ENCODE measurements around the gene TOR1AIP2.

The TOR1AIP2 gene

GRCh38 chr1:179877586-179878265 lies at the start of gene TOR1AIP2:
TSS of gene TOR1AIP2 (minus strand) at chr1:179877803. CDS start at chr1:179852665, 25,138 bp downstream.
- Histone ChIP-seq H3K27ac (peak within 1 kb of the TSS; percentile 60 to 61), H3K4me3 (peak within 1 kb of the TSS; percentile 72 to 77), H3K27me3 (no peaks in the 10 kb centered on the region), H3K4me1 (peaks cover 0 to 49% (median 21%) of the 10 kb centered on the region in 4 donors), H3K36me3 (peaks cover 0 to 17% (median 0%) of the 10 kb centered on the region in 3 donors), H3K9me3 (no peaks in the 10 kb centered on the region)
- DNase-seq, result peak; percentile 93
- TF ChIP-seq, protein P1, sequence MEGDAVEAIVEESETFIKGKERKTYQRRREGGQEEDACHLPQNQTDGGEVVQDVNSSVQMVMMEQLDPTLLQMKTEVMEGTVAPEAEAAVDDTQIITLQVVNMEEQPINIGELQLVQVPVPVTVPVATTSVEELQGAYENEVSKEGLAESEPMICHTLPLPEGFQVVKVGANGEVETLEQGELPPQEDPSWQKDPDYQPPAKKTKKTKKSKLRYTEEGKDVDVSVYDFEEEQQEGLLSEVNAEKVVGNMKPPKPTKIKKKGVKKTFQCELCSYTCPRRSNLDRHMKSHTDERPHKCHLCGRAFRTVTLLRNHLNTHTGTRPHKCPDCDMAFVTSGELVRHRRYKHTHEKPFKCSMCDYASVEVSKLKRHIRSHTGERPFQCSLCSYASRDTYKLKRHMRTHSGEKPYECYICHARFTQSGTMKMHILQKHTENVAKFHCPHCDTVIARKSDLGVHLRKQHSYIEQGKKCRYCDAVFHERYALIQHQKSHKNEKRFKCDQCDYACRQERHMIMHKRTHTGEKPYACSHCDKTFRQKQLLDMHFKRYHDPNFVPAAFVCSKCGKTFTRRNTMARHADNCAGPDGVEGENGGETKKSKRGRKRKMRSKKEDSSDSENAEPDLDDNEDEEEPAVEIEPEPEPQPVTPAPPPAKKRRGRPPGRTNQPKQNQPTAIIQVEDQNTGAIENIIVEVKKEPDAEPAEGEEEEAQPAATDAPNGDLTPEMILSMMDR (IDR thresholded peaks at IDR 0.05), result peak in 1 of 2 experiments; percentile 3
- intact Hi-C loops (cut with DNase I; ENCODE audit: low total_unique reads), result no loop called here

- TF ChIP-seq, protein P1 (IDR thresholded peaks at IDR 0.05), result no peak
- peaks cover 0 to 3% (median 0%) of the 10 kb centered on the region in 3 donors for H3K36me3 ChIP-seq
- intact Hi-C loops (cut with DNase I; ENCODE audit: low total_unique reads), result no loop called here
Observed at GRCh38 chr1:179926850-179927205, 49.2 kb upstream of the TOR1AIP2 start.

GRCh38 chr1:179925922-179926849 lies 48.6 kb upstream of the TOR1AIP2 start:
- no peak overlapping the region for H3K27ac ChIP-seq
- H3K9me3 ChIP-seq, result no peaks in the 10 kb centered on the region
- TF ChIP-seq, protein P1 (IDR thresholded peaks at IDR 0.05), result no peak
- H3K36me3 ChIP-seq, result peaks cover 0 to 9% (median 4%) of the 10 kb centered on the region in 3 donors
- intact Hi-C loops (cut with DNase I; ENCODE audit: low total_unique reads), result no loop called here
- peaks cover 0 to under 1% (median 0%) of the 10 kb centered on the region in 4 donors for H3K4me1 ChIP-seq
- H3K4me3 ChIP-seq, result no peak overlapping the region
- no peaks in the 10 kb centered on the region for H3K27me3 ChIP-seq
- no peak for DNase-seq

More at GRCh38 chr1:179926850-179927205, 49.2 kb upstream of the TOR1AIP2 start:
- DNase-seq, result no peak
- Histone ChIP-seq H3K4me1 (peaks cover 0 to 5% (median 0%) of the 10 kb centered on the region in 4 donors), H3K9me3 (no peaks in the 10 kb centered on the region), H3K27me3 (no peaks in the 10 kb centered on the region), H3K4me3 (no peak overlapping the region), H3K27ac (no peak overlapping the region)

DNA sequence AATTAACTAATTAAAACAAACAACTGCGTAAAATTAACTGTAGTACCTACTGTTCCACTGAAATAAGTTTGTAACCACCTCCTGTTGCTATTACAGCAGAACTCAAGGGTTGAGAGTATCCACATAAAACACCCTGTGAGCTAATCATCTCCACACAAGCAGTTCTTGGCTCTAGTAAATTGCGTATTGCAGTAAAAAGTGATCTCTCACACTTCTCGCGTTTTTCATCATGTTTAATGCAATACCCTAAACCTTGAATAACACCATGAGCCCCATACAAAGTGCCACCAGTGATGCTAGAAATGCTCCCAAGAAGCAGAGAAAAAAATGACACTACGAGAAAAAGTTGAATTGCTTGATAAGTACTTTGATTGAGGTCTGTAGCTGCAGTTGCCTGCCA lies 47.7 kb upstream of the TOR1AIP2 start:
- Histone ChIP-seq H3K4me3 (no peak overlapping the region), H3K4me1 (no peaks in the 10 kb centered on the region), H3K36me3 (peaks cover 6 to 11% (median 9%) of the 10 kb centered on the region in 3 donors), H3K27me3 (no peaks in the 10 kb centered on the region), H3K27ac (no peak overlapping the region), H3K9me3 (no peaks in the 10 kb centered on the region)
- no peak for DNase-seq
- intact Hi-C loops (cut with DNase I; ENCODE audit: low total_unique reads), result no loop called here
- TF ChIP-seq, protein P1 (IDR thresholded peaks at IDR 0.05), result no peak

DNA sequence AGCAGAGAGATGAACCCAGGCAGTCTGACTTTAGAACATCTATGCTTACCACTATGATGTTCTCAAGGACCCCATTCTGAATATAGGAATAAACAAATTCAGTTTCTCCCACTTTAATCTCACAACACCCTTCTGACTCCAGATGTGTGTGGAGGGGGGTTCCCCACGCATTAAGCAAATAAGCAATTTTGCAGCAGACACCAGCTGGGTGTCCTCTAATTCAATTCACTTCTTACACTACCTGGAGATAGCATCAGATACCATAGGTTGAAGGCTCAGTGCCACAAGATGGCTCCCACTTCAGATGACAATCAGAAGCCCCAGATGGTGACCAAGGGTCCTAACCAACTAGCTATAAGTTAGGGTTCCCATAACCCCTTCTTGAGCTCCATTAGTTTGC lies 46.7 kb upstream of the TOR1AIP2 start:
- Histone ChIP-seq H3K9me3 (no peaks in the 10 kb centered on the region), H3K27me3 (no peaks in the 10 kb centered on the region), H3K4me3 (no peak overlapping the region), H3K4me1 (no peaks in the 10 kb centered on the region), H3K27ac (no peak overlapping the region), H3K36me3 (peaks cover 13 to 19% (median 14%) of the 10 kb centered on the region in 3 donors)
- TF ChIP-seq, protein P1 (IDR thresholded peaks at IDR 0.05), result no peak
- intact Hi-C loops (cut with DNase I; ENCODE audit: low total_unique reads), result no loop called here
- DNase-seq, result no peak

All from tibial artery (tissue), 4 donors.